22Rv1 (cell line): ENCODE results near the gene ATE1.

Experiments
- CTCF ChIP-seq: fragments of 450-650 bp; IDR thresholded peaks from 2 replicates; pipeline ENCODE4 v1.5.1; 2017; ENCODE audit warnings: mild to moderate bottlenecking
- ZFX ChIP-seq: fragments of 450-650 bp; IDR thresholded peaks from 2 replicates; pipeline ENCODE4 v1.6.1; 2017; ENCODE audit warnings: antibody characterized with exemption, borderline replicate concordance

- TF ChIP-seq CTCF = no peak
- TF ChIP-seq ZFX = no peak
Observed at GRCh38 chr10:121942749-121943416, 15.1 kb upstream of the ATE1 start.
